GM18505 (cell line): ENCODE data around the gene NTN5.
"Not testable (repeated sequence)": the region's sequence is repeated elsewhere in the genome, so short reads cannot be mapped to it uniquely, and the experiment has no call there.

Experiments
- ATAC-seq: cut with Tn5 transposase; IDR thresholded peaks from one replicate; pipeline ENCODE4 v1.9.1; 2021; ENCODE audit not compliant: unreplicated experiment
- POLR2A ChIP-seq: IDR thresholded peaks from 4 replicates; pipeline ENCODE4 v1.6.1; 2011; ENCODE audit warnings: borderline replicate concordance; ENCODE audit not compliant: insufficient read depth, insufficient read length; ENCODE audit errors: extremely low read depth

Gene NTN5

DNA sequence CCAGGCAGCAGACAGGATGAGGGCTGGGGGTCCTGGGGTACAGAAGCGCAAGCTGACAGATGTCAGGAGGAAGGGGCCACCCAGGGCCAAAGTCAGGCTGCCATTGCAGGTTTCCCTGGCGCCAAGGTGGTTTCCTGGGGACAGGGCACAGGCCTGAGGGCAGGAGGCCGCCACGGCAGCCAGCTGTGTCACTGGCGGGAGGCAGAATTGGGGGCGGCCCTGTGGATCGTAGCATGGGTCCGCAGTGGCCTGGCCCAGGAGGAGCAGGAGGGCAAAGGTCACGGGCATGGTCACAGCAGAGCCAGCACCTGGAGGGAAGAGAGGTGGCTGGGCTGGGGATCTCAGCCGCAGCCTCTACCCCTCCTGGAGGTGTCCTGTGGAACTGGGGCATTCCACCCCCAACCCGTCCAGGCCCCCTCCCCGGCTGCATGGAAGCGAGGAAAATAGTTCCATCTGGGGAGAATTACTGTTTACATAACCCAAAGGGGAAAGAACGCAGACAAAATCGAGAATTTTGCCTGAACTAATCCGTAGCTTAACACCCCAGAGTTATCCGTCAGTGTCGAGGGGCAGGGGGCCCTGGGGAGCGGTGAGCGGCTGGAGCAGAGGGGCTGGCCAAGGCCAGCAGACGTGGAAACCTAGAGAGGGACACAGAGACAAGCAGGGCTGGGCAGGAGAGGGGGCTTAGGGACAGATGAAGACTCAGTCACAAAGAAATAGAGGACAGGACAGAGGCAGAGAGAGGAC, 1.9 kb downstream of the NTN5 start:
- ATAC-seq = no peak
- no peak for TF ChIP-seq POLR2A

DNA sequence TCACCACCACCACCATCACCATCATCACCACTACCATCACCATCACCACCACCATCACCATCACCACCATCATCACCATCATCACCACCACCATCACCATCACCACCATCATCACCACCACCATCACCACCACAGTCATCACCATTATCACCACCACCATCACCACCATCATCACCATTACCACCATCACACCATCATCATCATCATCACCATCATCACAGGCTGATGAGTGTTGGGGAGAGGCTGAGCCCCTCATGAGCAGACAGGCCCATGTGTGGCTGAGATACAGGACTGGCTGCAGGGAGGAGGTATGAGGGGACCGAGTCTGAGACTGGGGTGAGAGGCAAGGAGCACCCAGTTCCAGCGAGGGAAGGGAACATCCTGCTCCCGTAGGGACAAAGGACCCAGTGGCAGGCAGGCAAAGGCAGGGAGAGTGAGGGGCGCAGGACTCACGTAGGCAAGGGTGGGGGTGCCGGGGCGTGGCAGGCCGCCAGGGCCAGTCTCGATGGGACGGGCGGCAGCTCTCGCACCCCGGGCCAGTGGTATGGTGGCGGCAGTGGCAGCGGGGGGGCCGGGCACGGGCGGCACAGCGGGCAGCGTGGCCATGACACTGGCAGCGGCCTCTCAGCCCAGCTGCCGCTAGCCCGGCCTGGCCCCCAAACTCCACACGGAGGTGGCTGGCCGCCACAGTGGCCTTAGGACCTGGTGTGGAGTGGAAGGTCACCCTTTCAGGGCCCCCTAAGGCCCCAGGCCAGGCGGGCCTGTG, 2.7 kb downstream of the NTN5 start:
- TF ChIP-seq POLR2A = no peak
- ATAC-seq = no peak

DNA sequence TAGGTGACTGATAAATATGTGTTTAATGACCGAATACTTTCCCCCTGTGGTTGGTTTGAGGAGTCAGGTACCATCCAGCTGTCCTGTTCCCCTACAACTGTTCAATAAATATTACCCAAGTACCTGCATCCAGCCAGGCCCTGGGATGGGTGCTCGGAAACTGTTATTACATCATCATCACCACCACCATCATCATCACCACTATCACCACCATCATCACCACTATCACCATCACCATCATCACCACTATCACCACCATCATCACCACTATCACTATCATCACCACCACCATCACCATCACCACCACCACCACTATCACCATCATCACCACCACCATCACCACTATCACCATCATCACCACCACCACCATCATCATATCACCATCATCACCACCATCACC, 4.1 kb downstream of the NTN5 start:
- ATAC-seq = no peak
- no peak for TF ChIP-seq POLR2A

DNA sequence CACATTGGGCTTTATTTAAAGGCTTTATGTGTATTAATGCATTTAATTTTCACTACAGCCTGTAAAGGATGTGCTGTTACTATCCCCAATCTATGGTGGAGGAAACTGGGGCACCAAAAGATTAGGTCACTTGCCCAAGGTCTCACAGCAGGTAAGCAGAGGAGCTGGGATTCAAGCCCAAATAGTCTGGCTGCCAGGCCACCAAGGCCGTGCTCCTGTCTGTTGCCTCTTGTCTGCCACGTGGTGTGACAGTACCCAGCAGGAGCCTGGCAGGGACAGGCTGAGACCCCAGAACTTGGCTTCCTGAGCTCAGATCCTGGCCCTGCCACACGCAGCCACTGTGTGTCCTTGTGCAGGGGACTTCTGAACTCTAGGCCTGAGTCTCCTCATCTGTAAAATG, 4.5 kb downstream of the NTN5 start:
- no peak for TF ChIP-seq POLR2A
- no peak for ATAC-seq

DNA sequence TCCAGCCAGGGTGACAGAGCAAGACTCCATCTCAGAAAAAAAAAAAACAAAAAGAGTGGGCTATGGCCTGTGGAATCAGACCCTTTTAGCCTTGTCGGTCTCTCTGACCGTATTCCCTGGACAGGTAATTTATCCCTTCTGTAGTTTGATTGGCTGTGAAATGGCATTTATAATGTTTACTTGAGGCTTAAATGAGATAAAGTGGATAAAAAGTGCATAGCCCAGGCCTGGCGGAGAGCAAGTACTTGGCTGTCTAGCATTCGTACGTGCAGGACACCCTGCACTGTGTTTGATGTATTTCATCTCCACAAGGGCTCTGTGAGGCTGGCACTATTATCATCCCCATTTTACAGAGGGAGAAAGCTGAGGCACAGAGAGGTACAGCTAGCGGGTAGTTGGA, 7.0 kb downstream of the NTN5 start:
- no peak for TF ChIP-seq POLR2A
- ATAC-seq = no peak

DNA sequence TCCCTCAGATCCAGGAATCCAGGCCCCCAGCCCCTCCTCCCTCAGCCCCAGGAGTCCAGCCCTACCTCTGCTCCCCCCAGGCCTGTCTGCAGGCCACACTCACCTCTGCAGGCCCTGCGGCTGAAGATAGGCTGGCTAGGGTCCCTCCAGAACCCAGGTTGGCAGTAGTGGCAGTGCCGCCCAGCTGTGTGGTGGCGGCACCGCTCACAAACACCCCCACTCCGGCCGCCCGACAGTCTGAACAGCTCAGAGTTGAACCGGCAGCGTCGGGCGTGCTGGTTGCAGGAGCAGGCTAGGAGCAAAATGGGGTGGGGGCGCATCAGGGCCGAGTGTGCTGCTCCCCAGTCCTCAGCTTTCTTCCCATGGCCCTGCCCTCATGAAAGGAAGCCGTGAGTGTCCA, 8.3 kb downstream of the NTN5 start:
- no peak for ATAC-seq
- no peak for TF ChIP-seq POLR2A

DNA sequence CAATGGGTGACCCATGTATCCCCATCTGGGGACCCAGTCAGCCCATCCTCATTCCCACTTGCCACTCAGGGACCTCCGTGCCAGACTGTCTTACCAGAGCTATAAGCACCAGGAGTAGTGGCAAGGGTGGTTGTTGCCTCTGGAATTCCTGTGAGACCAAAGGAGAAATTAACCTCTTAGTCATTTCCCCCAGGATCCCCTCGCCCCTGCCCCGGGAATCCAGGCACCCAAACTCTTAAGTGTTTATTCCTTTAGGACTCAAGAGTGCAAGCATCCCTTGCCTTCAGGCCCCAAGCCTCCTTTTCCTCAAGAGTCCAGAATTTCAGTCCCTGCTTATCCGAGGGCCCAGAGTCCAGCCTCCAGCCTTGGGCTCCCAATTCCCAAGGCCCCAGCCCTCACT, 9.2 kb downstream of the NTN5 start:
- ATAC-seq = no peak
- TF ChIP-seq POLR2A = no peak

DNA sequence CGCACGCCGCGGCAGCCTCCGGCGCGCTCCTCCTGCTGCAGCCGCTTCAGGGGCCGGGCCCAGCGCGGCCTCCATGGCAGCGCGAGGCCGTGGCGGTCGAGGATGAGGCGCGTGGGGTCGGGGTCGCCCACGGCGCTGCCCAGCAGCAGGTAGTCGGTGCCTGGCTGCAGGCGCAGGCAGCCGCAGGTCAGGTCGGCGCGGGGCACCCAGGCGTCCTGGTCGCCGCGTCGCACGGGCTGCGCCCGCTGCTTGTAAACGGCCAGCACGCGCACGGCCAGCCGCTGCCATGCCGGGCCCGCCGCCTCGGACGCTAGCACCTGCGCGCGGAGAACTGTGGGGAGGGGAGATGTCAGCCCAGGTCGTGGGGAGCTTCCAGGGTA, 11.1 kb downstream of the NTN5 start:
- ATAC-seq = no peak
- no peak for TF ChIP-seq POLR2A

DNA sequence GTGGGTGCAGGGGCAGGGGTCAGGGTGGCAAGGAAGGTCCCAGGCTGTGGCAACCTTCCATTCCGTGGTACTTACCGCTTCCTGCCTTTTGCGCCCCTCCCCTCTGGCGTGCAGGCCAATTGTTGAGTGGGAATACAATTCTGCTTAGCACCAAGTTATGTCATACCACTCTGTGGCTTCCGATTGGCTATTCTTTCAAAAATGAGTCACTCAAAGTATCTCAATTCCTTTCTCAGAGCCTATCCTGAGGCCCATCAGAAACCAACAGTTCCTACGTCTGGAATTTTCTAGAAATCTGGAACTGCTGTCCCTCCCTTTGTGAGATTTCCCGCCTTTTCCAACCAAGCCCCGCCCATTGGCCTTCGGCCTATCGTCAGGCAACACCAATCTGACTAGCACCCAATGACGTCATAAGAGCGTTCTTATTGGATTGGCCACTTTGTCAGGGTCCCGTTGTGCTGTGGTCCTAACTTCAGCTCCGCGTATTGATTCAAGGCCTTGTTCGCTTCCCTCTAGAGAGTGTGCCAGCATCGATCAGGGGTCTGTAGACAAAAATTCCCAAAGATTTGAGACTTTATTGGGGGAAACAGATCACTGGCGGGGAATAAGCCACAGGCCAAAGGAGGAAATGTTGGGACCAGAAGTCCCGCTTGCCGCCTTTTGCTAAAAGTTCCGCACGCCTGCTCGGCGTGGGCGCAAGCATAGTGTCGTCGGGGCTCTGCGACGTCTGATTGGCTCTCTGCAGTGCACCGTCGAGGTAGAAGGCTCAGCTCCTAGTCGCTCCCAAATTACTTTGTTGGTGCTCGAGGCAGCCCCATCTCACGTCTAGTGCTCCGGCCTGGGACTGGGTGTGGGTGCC, 11.7 kb downstream of the NTN5 start:
- TF ChIP-seq POLR2A = no peak
- ATAC-seq = peak; percentile 60

DNA sequence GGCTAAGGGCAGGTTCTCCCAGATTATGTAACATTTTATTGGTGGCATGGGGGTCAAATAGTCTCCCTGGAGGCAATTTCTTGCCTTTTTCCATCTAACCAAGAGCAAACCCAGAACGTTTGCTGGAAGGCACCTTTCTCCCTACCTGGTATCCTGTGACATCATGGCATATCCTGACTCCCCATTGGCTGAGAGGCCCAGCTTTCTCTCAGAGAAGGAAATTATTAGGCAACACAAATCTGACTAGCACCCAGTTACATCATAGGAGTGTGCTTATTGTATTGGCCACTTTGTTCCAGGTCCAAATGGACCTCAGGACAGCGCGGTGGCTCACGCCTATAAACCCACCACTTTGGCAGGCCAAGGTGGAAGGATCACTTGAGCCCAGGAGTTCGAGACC, 13.0 kb downstream of the NTN5 start:
- TF ChIP-seq POLR2A = no peak
- ATAC-seq = no peak

DNA sequence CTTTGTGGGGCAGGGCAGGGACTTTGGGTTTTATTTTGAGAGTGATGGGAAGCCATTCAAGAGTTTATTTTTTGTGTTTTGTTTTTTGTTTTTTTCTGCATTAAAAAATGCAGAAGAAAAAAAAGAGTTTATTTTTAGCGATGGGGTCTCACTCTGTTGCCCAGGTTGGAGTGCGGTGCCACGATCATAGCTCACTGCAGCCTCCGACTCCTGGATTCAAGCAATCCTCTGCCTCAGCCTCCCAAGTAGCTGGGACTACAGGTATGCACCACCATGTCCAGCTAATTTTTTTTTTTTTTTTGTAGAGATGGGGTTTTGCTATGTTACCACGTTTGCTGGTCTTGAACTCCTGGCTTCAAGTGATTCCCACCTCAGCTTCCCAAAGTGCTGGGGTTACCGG, 14.3 kb downstream of the NTN5 start:
- no peak for ATAC-seq
- TF ChIP-seq POLR2A = no peak

DNA sequence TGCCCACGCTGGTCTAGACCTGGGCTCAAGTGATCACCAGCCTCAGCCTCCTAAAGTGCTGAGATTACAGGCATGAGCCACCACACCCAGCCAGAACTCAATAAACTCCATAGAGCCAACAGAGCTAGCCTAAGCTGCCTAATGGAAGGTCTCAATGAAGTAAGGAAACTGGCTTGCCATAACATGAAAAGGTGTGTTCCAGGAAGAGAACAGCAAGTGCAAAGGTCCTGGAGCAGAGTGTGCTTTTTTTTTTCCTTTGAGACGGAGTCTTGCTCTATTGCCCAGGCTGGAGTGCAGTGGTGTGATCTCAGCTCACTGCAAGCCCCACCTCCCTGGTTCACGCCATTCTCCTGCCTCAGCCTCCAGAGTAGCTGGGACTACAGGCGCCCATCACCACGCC, 15.0 kb downstream of the NTN5 start:
- not testable (repeated sequence) for ATAC-seq

DNA sequence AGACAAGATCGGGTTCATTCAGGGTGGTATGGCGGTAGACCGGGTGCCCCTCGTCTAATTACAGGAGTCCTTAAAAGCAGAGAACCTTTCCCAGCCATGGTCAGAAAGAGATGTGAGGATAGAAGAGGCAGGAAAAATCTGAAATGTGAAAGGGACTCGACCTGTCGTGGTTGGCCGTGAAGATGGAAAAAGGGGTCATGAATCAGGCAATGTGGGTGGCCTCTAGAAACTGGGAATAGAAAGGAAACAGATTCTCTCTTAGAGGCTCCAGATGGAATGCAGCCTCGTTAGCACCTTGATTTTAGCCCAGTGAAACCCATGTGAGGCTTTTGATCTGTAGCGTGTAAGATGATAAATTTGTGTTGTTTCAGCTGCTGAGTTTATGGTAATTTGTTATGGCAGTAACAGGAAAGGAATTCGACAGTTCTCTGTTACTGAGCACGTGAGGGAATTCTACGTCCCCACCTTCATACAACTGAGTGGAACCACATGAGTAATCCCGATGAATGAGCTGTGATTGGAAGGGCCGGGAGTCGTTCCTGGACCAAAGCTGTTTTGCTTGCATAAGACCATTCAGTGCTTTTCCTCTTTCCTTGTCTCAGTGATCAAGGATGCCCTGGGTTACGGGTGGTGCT, 15.9 kb downstream of the NTN5 start:
- no peak for ATAC-seq

DNA sequence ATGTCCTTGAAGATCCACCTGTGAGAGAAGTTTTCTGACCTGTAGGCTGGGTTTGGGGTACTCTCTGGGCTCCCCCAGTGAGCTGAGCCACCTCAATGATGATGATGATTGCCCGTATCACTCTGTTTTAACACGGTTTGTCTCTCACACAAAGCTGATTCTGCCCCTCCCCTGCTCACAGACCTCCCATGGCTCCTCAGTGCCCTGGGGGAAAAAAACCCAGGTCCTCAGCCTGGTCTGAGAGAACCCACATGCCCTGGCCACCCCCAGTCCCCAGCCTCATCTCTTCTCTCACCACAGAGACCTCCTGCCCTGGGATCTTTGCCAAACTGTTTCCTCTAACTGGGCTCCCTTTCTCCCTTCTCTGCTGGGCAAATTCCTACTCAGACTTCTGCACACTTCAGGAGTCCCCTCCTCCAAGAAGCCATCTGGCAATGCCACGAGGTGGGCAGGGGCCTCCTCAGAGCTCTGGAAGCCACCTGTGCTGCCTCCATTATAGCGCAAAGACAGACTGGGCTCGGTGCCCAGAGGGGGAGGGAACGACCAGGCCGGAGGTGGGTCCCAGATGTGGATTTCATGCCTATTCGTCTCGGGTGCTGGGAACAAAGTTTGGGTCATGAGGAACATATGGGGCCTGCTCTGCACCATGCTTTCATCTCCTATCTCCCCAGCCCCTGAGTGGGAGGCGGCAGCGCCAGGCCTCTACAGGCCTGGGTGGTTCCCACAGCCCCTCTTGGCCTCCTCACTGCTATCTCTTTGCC, 18.3 kb downstream of the NTN5 start:
- TF ChIP-seq POLR2A = no peak
- ATAC-seq = no peak

More for the DNA sequence above, 15.9 kb downstream of the NTN5 start:
- TF ChIP-seq POLR2A = no peak
